ENCODE data around the gene ATF6. TPM values are rescaled to one million over a fixed set of nuclear protein-coding genes. Genes with fewer than 3 reads are reported as not detected.

Gene ATF6
- total and polyA plus RNA-seq, 2 donors (not counting 1 experiment from before 2014, with no cell fraction given) = 5.7 to 26.6 TPM

- H3K79me2 ChIP-seq (ENCODE audit: control insufficient read depth, insufficient read depth, low read length) = no peaks in the 10 kb centered on the region
- H3K9ac ChIP-seq (ENCODE audit: low read length) = peak overlapping the region; percentile 83
- ChIA-PET CTCF (interaction anchor here (0.8 to 8.6 kb wide), 11 partner anchors 11 to 950 kb away, joined by 3 to 142 read pairs (median 3); partner anchors contain the start of genes DUSP12 and FCRLA), POLR2A (interaction anchor here (0.6 to 4.1 kb wide), 11 partner anchors 9 to 512 kb away, joined by 3 to 82 read pairs (median 6); partner anchors contain the start of genes DUSP12, FCGR2A and FCRLA)
- no peaks in the 10 kb centered on the region for H3K27me3 Mint-ChIP-seq
- peaks cover 50% of the 10 kb centered on the region for H3K4me1 Mint-ChIP-seq
- H3K9me3 ChIP-seq (ENCODE audit: control extremely low read depth in 1 of 3, control insufficient read depth in 2 of 3, insufficient read depth in 1 of 3, low read length in 2 of 3) = no peaks in the 10 kb centered on the region
- intact Hi-C loops (cut with micrococcal nuclease) = loop anchor here (1.0 to 5.0 kb wide), 4 partner anchors 8 to 44 kb away; partner anchors contain the start of gene FCRLA
- TF ChIP-seq CTCF (IDR thresholded peaks at IDR 0.05) = peak; percentile 0
- TF ChIP-seq EZH2 (IDR thresholded peaks at IDR 0.05; ENCODE audit: borderline replicate concordance, insufficient read depth, low read depth, low read length, poor library complexity, severe bottlenecking) = no peak
- H3K36me3 ChIP-seq (replicated peaks in 1 of 2; ENCODE audit: control extremely low read depth in 1 of 2, control insufficient read depth in 1 of 2, extremely low read depth in 1 of 2, insufficient read depth in 2 of 2, low read length in 1 of 2) = no peaks in the 10 kb centered on the region
- H3K27ac Mint-ChIP-seq = peak overlapping the region; percentile 97
- peak overlapping the region; percentile 64 to 88 (median 85) for H3K4me3 ChIP-seq (ENCODE audit: control extremely low read depth in 1 of 5, extremely low read depth in 1 of 5, insufficient read depth in 1 of 5, low read depth in 2 of 5, low read length in 4 of 5)
- no peaks in the 10 kb centered on the region for H3K9me3 Mint-ChIP-seq (ENCODE audit: insufficient read depth)
- H3K27me3 ChIP-seq (replicated peaks in 1 of 4; ENCODE audit: control extremely low read depth in 1 of 4, control insufficient read depth in 3 of 4, insufficient read depth in 4 of 4, low read length in 3 of 4) = peaks cover 0 to 7% (median 0%) of the 10 kb centered on the region in 4 experiments
- H3K4me1 ChIP-seq (ENCODE audit: control insufficient read depth in 2 of 2, insufficient read depth in 2 of 2, low read length in 2 of 2) = peaks cover 21 to 34% of the 10 kb centered on the region in 2 donors
- H3K4me2 ChIP-seq (replicated peaks; ENCODE audit: low read depth, low read length, poor library complexity, severe bottlenecking) = peak overlapping the region; percentile 97
- H3K27ac ChIP-seq (ENCODE audit: low read length in 2 of 2) = peak overlapping the region; percentile 62 to 73
- WGBS (ENCODE audit: insufficient coverage) = under 1% methylated on average over 71 of the region's 83 CpGs
- peak overlapping the region; percentile 93 for H2AFZ ChIP-seq (ENCODE audit: insufficient read depth, low read depth, low read length, poor library complexity, severe bottlenecking)
- H3K4me3 Mint-ChIP-seq = peak overlapping the region; percentile 100
- DNase-seq = peak; percentile 81
- no peaks in the 10 kb centered on the region for H4K20me1 ChIP-seq (ENCODE audit: control insufficient read depth, insufficient read depth, low read length, poor library complexity, severe bottlenecking)
- peak; percentile 72 for ATAC-seq (ENCODE audit: low read depth)
Observed at GRCh38 chr1:161726473-161727255, 39.5 kb upstream of the ATF6 start.
